NCI-H2171 treated with DMSO at 0.1 percent for 48 hours (cell line): ENCODE measurements around the gene IGSF8.
"Not testable (repeated sequence)": the region's sequence is repeated elsewhere in the genome, so short reads cannot be mapped to it uniquely, and the experiment has no call there.

Source experiments
- DNase-seq: peaks from one replicate; lab custom pipeline; 2025; lab: John Stamatoyannopoulos, UW

The IGSF8 gene

GRCh38 chr1:160064746-160065145 lies 33.7 kb downstream of the IGSF8 start:
- no peak for DNase-seq

GRCh38 chr1:160064164-160064563 lies 34.3 kb downstream of the IGSF8 start:
- no peak for DNase-seq

GRCh38 chr1:160063176-160063575 lies 35.2 kb downstream of the IGSF8 start:
- no peak for DNase-seq

GRCh38 chr1:160062230-160062532 lies 36.2 kb downstream of the IGSF8 start:
- no peak for DNase-seq

- no peak for DNase-seq
Observed at GRCh38 chr1:160061369-160062229, 36.8 kb downstream of the IGSF8 start.

GRCh38 chr1:160058087-160058486 lies 40.3 kb downstream of the IGSF8 start:
- no peak for DNase-seq

- no peak for DNase-seq
Observed at GRCh38 chr1:160056648-160057169, 41.7 kb downstream of the IGSF8 start.

GRCh38 chr1:160053548-160054365 lies 44.7 kb downstream of the IGSF8 start:
- DNase-seq = no peak

GRCh38 chr1:160052936-160053335 lies 45.5 kb downstream of the IGSF8 start:
- no peak for DNase-seq

- no peak for DNase-seq
Observed at GRCh38 chr1:160050619-160051018, 47.8 kb downstream of the IGSF8 start.

GRCh38 chr1:160050182-160050581 lies 48.2 kb downstream of the IGSF8 start:
- not testable (repeated sequence) for DNase-seq

GRCh38 chr1:160049101-160049500 lies 49.3 kb downstream of the IGSF8 start:
- no peak for DNase-seq

GRCh38 chr1:160048335-160048734 lies 50.1 kb downstream of the IGSF8 start:
- no peak for DNase-seq

- no peak for DNase-seq
Observed at GRCh38 chr1:160047111-160047991, 51.1 kb downstream of the IGSF8 start.

GRCh38 chr1:160046494-160047110 lies 51.8 kb downstream of the IGSF8 start:
- DNase-seq = peak; percentile 51

- no peak for DNase-seq
Observed at GRCh38 chr1:160045653-160046052, 52.8 kb downstream of the IGSF8 start.

GRCh38 chr1:160043543-160043942 lies 54.9 kb downstream of the IGSF8 start:
- DNase-seq = no peak
